Measurements from ENCODE around the gene TPRG1.

The TPRG1 gene

DNA sequence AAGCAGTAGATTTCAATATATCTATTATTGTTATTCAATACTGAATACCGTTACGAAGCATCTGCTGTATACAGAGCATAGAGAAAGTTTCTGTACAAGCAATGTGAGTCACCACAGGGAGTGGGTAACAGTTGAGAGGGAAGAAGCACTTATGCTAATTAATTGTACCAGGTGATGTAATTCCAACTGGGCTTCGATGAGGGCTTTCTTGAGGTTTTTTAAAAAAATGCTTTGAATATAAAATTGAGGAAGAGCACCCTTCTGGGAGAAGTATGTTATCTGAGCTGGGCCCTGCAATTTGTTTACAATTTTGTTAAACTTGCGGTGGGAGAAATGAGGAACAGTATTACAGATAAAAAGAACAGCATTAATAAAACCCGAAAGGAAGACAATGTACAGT is 197.9 kb downstream of the TPRG1 start:
- no peaks in the 10 kb centered on the region for H3K36me3 ChIP-seq
- H3K9me3 ChIP-seq (ENCODE audit: severe bottlenecking): no peaks in the 10 kb centered on the region
- no peak for DNase-seq
- no peak overlapping the region for H3K4me3 ChIP-seq (ENCODE audit: low read depth, low read length)
- H3K27ac ChIP-seq: no peak overlapping the region
- no peak for TF ChIP-seq CTCF (IDR thresholded peaks at IDR 0.05; ENCODE audit: low read depth, low read length)
- H3K27me3 ChIP-seq (ENCODE audit: insufficient read depth, low read depth, severe bottlenecking): no peaks in the 10 kb centered on the region

DNA sequence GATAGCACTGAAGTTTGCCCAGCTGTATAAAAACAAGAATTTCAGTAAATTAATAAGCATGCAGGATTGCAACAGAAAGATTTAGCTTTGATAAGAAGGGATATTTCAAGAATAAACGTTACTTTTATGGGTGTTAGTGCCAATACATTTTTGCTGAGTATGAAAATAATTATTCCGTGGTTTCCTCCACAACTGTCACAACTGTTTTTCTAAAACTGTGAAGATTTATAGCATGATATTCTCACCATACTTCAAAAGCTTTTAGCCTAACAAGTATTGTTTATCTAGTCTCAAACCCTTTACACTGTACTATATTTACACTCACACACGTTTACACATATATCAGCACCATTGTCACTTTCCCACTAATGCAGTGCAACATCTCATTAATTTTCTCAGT is 200.5 kb downstream of the TPRG1 start:
- DNase-seq: no peak
- H3K9me3 ChIP-seq (ENCODE audit: severe bottlenecking): no peaks in the 10 kb centered on the region
- H3K36me3 ChIP-seq: no peaks in the 10 kb centered on the region
- H3K27me3 ChIP-seq (ENCODE audit: insufficient read depth, low read depth, severe bottlenecking): no peaks in the 10 kb centered on the region
- TF ChIP-seq CTCF (IDR thresholded peaks at IDR 0.05; ENCODE audit: low read depth, low read length): no peak
- no peak overlapping the region for H3K27ac ChIP-seq
- H3K4me3 ChIP-seq (ENCODE audit: low read depth, low read length): no peak overlapping the region

Data from WERI-Rb-1 (cell line).